Neural cell (in vitro differentiated cells): ENCODE data around the gene HCST.

ENCODE experiments used
- EP300 ChIP-seq: fragments of 450-650 bp; conservative IDR thresholded peaks from 2 replicates; pipeline ENCODE4 v1.6.1; 2014; ENCODE audit warnings: antibody characterized with exemption, mild to moderate bottlenecking, moderate library complexity; ENCODE audit not compliant: poor library complexity, severe bottlenecking
- EZH2 ChIP-seq: fragments of 200-600, 300-800 bp; shearing (Covaris generic), sonication (generic); IDR thresholded peaks from 2 replicates; pipeline ENCODE4 v1.6.1; 2014; ENCODE audit warnings: antibody characterized with exemption, low read length, borderline replicate concordance, mild to moderate bottlenecking; ENCODE audit not compliant: insufficient read depth, poor library complexity, severe bottlenecking
- MXI1 ChIP-seq: fragments of 450-650 bp; conservative IDR thresholded peaks from 2 replicates; pipeline ENCODE4 v1.6.1; 2014; ENCODE audit warnings: antibody characterized with exemption, mild to moderate bottlenecking; ENCODE audit not compliant: poor library complexity, severe bottlenecking
- POLR2AphosphoS5 ChIP-seq: IDR thresholded peaks from 2 replicates; pipeline ENCODE4 v1.6.1; 2012
- RAD21 ChIP-seq: fragments of 450-650 bp; conservative IDR thresholded peaks from 2 replicates; pipeline ENCODE4 v1.6.1; 2014; ENCODE audit warnings: antibody characterized with exemption, mild to moderate bottlenecking, moderate library complexity
- TF ChIP-seq, protein P1 (sequence below): fragments of 450-650 bp; IDR thresholded peaks from 2 replicates; pipeline ENCODE4 v1.5.1; 2014; ENCODE audit warnings: antibody characterized with exemption, mild to moderate bottlenecking, moderate library complexity; ENCODE audit not compliant: poor library complexity, severe bottlenecking
- TF ChIP-seq, protein P2 (sequence below): IDR thresholded peaks from 2 replicates; pipeline ENCODE4 v1.6.1; 2012; ENCODE audit warnings: borderline replicate concordance

DNA sequence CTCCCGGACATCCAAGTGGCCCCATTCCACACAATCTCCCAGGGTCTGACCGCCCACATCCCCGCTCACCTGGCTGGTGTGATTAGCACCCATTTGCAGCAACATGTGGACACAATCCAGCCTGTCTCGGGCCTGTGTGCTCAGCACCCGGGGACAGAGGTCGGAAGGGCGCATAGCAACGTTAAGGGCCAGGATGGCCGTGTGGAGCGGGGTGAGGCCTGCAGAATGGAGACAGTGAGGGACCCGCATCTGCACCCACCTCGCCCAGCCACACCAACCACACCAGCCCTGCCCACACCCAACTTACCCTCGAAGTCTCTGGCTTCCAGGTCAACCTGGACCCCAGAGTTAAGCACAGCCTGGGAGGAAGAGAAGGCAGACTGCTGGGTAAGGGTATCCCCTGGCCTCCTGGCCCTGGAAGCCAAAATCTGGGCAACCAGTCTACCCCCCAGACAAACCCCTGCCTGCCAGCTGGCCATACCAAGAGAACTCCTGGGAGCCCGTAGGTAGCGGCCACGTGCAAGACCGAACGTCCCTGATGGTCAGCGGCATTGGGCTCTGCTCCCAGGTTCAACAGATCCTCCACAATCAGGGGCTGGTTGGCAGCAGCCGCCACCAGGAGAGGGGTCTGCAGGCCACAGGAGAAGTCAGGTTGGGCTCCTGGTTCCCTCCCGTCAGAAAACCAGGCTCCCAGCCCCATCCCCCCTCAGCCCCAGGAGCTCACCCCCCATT, 6.3 kb upstream of the HCST start:
- TF ChIP-seq POLR2AphosphoS5, result no peak
- no peak for TF ChIP-seq EP300
- TF ChIP-seq, protein P1, sequence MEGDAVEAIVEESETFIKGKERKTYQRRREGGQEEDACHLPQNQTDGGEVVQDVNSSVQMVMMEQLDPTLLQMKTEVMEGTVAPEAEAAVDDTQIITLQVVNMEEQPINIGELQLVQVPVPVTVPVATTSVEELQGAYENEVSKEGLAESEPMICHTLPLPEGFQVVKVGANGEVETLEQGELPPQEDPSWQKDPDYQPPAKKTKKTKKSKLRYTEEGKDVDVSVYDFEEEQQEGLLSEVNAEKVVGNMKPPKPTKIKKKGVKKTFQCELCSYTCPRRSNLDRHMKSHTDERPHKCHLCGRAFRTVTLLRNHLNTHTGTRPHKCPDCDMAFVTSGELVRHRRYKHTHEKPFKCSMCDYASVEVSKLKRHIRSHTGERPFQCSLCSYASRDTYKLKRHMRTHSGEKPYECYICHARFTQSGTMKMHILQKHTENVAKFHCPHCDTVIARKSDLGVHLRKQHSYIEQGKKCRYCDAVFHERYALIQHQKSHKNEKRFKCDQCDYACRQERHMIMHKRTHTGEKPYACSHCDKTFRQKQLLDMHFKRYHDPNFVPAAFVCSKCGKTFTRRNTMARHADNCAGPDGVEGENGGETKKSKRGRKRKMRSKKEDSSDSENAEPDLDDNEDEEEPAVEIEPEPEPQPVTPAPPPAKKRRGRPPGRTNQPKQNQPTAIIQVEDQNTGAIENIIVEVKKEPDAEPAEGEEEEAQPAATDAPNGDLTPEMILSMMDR, result no peak
- TF ChIP-seq RAD21, result no peak
- TF ChIP-seq EZH2, result no peak
- no peak for TF ChIP-seq MXI1
- TF ChIP-seq, protein P2, sequence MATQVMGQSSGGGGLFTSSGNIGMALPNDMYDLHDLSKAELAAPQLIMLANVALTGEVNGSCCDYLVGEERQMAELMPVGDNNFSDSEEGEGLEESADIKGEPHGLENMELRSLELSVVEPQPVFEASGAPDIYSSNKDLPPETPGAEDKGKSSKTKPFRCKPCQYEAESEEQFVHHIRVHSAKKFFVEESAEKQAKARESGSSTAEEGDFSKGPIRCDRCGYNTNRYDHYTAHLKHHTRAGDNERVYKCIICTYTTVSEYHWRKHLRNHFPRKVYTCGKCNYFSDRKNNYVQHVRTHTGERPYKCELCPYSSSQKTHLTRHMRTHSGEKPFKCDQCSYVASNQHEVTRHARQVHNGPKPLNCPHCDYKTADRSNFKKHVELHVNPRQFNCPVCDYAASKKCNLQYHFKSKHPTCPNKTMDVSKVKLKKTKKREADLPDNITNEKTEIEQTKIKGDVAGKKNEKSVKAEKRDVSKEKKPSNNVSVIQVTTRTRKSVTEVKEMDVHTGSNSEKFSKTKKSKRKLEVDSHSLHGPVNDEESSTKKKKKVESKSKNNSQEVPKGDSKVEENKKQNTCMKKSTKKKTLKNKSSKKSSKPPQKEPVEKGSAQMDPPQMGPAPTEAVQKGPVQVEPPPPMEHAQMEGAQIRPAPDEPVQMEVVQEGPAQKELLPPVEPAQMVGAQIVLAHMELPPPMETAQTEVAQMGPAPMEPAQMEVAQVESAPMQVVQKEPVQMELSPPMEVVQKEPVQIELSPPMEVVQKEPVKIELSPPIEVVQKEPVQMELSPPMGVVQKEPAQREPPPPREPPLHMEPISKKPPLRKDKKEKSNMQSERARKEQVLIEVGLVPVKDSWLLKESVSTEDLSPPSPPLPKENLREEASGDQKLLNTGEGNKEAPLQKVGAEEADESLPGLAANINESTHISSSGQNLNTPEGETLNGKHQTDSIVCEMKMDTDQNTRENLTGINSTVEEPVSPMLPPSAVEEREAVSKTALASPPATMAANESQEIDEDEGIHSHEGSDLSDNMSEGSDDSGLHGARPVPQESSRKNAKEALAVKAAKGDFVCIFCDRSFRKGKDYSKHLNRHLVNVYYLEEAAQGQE, result no peak
